SH-SY5Y (cell line): ENCODE results near the gene ANO10.

Source experiments
- GATA2 ChIP-seq: IDR thresholded peaks from 2 replicates; pipeline ENCODE4 v1.6.1; 2011; ENCODE audit warnings: mild to moderate bottlenecking, low read depth, low read length
- GATA3 ChIP-seq: IDR thresholded peaks from 2 replicates; pipeline ENCODE4 v1.6.1; 2011; ENCODE audit warnings: low read depth, mild to moderate bottlenecking, low read length, moderate library complexity

DNA sequence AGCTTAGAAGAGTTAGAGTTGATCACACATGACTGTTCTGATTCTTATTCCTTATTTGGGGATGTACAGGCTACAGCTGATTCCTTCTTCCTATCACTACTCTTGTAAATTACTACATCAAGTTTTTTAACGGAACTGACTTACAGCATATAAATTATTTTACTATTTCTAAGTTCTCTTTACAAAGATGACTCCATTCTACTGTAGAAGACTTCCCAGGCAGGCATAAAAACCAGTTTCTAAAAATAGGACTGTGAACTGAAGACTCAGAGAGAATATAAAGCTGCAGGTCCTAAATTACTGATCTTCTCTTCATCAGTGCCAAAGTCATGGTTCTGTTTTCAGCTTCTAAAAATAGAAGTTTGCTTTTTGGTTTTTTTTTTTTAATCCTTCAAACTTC is 38.9 kb downstream of the ANO10 start:
- no peak for TF ChIP-seq GATA2
- TF ChIP-seq GATA3, result no peak
